ENCODE measurements around the gene ALG1.
"Not testable (repeated sequence)": the region's sequence is repeated elsewhere in the genome, so short reads cannot be mapped to it uniquely, and the experiment has no call there.

ALG1 gene, protein sequence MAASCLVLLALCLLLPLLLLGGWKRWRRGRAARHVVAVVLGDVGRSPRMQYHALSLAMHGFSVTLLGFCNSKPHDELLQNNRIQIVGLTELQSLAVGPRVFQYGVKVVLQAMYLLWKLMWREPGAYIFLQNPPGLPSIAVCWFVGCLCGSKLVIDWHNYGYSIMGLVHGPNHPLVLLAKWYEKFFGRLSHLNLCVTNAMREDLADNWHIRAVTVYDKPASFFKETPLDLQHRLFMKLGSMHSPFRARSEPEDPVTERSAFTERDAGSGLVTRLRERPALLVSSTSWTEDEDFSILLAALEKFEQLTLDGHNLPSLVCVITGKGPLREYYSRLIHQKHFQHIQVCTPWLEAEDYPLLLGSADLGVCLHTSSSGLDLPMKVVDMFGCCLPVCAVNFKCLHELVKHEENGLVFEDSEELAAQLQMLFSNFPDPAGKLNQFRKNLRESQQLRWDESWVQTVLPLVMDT

DNA sequence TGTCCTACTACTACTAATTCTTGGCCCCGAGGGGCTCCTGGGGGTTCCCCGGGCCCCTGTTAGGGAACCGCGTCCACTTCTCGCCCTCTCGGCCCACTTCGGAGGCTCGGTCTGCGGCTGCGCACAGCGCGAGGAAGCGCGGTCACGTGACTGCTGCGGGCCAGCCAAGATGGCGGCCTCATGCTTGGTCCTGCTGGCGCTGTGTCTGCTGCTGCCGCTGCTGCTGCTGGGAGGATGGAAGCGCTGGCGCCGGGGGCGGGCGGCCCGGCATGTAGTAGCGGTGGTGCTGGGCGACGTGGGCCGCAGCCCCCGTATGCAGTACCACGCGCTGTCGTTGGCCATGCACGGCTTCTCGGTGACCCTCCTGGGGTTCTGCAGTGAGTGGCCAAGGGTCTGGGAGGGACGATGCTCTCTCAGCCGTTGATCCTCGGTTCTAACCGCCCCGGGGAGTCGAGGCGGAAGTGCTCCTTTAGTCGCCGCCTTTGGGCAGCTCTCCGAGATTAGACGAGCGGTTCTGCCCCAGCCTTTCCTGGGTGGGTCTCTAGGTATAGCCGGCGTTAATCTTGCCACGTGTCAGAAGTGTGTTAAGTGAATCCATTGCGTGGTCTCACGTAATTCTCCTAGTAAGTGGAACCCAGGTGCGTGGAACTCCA, at the start of gene ALG1:
Gene ALG1 (plus strand): TSS at position 163 of the 653 bp plus-strand sequence. CDS start 7 bp downstream, at position 170.
- no peak for FAIRE-seq

DNA sequence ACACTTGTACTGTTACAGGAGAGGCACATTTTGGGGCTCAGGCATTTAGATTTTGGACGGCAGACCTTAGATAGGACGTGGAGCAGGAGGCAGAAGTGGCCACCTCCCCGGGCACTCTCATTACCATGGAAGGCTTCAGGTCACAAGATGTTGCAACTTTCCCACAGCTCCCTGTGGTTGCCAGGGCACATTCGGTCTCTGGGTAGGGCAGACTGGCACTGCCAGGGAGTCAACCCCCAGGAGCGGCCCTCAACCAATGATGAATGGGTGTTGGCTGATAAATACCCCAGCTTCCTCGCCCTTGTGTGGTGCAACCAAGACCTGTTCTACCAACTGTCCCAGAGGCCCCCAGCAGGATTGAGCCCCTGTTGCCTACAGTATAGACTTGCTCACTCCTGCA, 49.1 kb upstream of the ALG1 start:
- no peak for FAIRE-seq

DNA sequence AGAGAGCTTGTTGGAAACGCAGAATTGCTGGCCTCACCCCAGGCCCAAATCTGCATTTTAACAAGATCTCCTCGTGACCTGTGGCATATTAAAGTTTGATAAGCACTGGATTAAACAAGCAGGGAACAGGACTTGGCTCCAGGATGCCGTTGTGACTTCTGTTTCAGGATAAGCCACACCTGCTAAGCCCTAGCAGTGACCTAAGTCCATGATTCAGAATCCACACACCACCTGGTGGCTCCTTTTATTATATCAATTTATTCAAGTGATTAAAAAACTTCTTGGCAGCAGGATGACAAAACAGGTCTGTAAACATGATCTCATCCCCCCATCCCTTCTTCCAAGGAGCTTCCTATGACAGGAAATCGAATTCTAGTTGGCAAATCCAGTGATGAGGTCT, 47.0 kb upstream of the ALG1 start:
- no peak for FAIRE-seq

DNA sequence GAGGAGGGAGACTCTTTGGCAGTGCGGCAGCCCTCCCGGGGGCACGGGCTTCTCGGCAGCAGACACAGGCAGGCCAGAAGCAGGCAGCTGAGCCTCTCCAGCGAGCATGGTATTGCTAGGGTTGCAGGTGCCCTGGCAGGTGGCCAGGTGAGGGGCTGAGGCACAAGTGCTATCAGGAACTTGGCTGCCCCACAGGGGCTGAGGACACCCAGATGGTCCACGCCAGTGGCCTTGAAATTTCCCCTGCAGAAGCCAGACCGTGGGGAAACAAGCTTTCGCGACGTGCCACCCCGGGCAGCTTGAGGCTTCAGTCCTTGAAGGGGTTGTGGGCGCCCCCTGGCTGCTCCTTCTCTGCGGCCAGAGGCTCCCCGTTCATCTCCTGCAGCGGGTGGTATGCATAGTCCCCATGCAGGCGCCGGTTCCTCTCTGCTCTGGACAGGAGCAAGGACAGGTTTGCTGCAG, 46.4 kb upstream of the ALG1 start:
- no peak for FAIRE-seq

DNA sequence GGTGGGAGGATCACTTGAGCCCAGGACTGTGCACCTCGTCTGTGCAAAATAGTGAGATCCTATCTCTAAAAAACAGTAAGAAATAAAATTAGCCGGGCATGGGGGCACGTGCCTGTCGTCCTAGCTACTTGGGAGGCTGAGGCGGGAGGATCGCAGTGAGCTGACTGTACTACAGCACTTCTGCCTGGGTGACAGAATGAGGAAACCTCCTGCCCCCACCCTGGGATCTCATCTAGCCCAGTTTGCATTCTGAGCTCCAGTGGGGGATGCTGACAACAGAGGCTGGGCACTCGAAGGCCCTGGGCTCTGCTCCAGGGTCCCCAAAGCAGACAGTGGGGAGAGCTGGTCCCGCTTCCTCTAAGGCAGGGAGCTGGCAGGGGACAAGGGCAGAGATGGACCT, 45.0 kb upstream of the ALG1 start:
- no peak for FAIRE-seq

DNA sequence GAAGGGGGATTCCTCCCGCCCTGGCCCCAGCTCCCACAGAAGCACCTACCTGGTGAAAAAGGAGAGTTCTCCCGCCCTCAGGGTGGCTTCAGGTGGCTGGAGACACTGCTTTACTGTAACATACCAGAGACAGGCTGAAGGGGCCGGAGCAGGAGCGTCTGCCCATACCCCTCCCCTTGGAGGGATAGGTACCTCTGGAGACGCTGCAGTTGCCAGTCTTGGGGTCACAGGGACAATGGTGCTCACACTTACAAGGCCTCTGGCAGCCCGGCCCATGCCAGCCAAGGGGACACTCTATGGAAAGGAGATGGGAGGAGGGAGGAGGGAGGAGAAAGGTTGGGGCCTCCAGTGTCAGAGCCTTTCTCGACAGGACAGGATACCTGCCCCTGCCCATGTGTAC, 44.6 kb upstream of the ALG1 start:
- no peak for FAIRE-seq

DNA sequence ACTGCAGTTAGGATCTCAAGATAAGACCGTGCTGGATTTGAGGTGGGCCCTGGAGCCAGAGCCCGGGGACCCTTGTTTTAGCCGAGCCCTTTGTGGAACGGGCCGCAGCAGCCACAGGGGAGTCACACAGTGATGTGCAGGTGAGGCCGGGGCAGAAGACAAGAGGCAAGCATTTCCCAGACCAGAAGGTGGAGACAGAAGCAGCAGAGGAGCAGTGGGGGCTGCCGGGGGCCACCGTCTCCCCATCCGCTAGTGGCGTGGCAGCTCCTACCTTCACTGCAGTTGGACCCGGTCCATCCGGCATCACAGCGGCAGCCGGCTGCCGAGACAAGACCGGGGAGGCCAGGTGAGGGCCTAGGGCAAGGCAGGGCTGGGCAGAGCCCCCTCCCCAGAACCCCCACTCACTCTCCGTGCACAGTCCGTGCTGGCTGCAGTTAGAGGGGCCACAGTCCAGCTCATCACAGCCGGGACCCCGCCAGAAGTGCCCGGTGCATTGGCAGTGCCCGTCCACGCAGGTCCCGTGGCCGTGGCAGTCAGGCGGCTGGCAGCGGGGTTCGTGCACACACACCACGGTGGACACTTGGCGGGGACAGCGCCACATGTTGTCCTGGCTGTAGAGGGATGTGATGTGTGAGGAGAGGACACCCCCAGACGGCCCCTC, 43.9 kb upstream of the ALG1 start:
- no peak for FAIRE-seq

DNA sequence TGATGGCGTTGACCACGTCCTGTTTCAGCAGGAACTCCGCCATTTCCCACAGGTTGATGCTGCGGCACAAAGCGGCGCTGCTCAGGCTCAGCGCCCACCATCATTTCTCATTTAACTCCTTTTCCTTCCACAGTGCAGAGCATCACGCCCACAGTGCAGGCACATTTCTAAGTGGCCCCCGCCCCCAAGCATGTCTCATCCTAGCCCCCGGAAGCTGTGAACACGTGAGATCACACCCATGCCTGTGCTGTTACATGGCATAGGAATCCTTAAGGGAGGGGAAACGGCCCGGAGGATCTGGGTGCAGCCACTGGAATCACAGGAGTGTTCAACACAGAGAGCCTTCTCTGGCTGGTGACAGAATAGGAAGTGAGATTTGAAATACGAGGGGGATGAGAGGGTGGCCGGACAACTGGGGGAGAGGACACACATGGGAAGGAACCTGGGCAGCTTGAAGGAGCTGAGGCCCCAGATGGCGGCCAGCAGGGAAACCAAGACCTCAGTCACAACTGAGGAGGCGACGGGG, 42.6 kb upstream of the ALG1 start:
- no peak for FAIRE-seq

DNA sequence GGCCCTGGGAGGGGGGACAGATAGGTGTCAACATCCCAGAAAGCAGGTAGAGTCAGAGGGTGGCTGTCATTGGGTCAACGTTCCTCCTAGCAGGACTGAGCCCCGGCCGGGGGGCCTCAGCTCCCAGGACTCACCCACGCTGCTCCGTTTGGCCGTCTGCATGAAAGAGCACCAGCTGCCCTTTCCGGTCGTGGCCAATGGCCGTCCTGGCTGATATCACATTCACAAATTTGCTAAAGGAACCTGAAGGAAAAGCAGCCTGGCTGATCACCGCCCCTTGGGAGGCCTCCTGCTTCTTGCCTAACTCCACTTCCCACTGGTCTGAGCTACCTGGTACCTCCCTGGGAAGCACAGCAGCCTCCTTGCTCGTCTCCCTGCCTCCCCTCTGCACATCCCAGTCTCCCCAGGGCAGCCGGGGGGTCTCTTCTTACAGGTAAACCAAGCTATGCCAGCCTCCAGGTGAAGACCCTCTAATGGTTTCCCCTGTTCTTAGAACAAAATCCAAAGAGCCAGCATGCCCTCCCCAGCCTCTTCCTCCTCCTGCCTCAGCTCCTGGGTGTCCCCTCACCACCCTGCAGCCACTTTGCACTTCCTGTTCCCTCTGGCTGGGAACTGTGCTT, 41.3 kb upstream of the ALG1 start:
- FAIRE-seq = no peak

DNA sequence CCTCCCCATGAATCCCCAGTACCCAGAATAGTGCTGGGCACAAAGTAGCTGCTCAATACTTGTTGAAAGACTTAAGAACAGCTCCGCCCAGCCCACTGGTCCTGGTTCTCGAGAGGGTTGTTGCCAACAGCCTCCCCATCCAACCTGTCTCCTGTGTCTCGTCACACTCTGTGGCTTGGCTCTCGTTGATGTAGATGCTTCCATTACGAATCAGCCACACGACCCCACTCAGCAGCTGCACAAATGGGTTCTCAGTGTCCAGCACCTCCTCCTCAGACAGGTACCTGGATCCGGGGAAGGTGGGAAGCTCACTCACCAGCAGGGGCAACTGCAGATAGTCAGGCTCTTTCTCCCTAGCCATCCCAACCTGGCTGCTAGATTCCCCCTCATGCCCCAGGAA, 40.0 kb upstream of the ALG1 start:
- no peak for FAIRE-seq

DNA sequence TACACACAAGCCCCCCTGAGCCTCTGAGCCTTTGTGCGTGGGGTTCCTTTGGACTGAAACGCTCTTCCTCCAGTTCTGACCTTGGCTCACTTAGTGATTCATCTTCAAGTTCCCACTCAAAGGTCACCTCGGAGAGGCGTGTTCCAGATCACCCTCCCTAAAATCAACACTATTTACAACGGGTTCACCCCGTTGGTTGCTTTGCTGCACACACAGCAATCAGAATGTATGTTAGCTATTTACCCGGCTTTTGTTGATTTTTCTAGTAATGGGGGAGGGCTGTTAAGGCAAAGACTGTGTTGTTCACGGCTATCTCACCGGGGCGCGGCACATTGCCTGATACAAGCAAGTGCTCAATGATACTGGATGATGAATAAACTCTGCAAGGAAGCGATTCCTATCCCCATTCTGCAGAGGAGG, 38.9 kb upstream of the ALG1 start:
- FAIRE-seq = no peak

DNA sequence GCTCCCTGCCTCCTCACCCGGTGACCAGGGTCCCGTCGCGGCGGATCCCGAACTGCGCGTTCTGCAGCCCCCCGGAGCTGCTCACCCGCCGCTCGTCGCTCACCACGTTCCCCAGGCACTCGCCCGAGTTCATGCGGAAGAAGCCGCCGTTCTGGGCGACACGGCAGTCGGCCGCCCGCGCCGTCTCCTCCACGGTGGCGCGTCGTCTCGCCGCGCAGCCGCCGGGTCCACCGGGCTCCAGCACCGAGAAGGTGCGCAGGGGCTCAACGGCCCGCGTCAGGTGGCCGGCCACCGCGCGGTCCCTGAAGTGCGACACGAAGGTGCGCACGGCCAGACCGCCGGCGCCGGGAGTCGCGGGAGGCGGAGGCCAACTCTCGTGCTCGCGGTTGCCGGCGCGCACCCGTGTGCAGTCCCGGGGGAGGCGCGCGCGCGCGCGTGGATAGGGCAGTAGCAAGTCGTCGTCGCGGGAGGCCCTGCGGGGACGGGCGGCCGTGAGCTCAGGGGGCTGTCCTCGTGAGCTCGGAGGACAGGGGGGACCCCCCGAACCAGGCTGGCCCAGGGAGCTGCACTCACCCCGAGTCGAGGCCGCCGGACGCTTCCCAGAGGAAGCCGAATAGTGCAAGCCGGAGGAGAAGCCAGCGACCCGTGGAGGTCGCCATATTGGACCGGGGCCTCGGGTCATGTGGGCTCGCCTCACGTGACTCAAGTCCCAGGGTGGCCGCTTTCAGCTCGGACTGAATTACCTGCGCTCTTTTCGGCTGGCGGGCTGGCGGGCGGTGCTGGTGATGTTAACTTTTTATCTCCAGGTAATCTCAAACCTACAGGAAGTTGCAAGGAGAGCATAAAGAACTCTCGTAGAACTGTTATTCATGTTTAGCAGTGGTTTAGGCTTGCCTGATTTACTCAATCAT, 38.1 kb upstream of the ALG1 start, which contains the start of gene NAGPA:
Gene NAGPA (minus strand): TSS at position 680 of the 911 bp plus-strand sequence. CDS start 21 bp downstream, at position 659.
- FAIRE-seq = no peak

DNA sequence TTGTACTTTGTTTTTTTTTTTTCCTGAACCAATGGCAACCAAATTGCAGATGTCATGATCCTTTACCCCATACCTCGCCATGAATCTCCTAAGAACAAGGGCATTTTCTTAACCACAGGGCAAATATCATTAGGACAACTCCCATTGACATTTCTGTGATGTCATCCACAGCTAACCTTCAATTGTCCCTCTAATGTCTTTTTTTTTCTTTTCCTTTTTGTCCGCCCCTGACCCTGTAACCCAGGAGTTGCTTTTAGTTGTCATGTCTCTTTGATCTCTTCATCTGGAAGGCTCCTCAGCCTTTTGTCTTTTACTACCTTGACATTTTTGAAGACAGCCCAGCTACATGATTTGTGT, 37.5 kb upstream of the ALG1 start:
- no peak for FAIRE-seq

DNA sequence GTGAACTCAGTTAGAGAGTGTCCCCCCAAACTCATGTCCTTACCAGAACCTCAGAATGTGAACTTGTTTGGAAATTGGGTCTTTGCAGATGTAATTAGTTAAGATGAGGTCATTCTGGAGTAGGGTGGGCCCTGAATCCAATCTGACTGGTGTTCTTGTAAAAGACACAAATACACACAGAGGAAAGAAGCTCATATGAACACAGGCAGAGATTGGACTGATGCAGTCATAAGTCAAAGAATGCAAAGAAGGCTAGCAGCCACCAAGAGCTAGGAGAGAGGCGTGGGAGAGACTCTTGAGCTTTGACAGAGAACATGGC, 35.8 kb upstream of the ALG1 start:
- FAIRE-seq = no peak

DNA sequence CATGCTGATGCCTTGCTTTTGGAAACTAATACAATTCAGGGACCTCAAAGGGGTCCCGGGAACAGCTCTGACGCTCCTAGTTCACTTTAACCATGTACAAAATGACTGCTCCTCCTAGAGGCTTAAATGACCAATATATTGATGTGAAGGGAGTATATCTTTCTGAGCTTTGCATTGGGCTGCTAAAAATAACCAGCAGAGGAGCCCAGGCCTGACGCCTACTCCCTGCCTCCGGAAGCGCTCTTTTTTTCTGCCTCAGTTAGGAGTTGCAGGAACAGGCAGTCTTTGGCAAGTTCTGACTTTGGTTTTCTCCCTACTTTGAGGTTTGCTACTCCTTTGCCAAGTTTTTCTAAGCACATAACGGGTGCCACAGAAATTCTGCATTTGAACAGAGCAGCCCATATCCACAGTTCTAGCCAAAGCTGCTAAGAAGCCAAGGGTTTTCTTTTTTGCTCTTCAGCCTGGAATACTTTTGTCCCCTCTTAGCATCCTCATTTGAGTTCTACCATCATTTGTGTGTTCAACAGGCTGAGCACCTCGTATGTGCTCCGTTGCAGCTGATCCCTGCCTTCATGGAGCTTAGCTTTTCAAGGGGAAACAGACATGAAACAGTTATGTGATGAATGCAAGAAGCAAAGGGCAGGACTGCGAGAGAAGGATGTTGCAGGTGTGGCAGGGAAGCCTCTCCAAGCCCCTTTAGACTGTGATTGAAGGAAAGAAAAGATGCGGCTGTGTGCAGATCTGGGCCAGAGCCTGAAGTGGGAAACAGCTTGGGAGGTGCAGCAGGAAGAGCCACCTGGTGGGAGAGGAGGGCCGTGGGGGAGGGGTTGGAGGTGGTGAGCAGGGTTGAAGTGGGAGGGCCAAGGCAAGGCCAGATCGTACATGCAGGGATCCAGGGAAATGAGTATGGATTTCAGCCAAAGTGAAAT, 35.2 kb upstream of the ALG1 start:
- FAIRE-seq = no peak

DNA sequence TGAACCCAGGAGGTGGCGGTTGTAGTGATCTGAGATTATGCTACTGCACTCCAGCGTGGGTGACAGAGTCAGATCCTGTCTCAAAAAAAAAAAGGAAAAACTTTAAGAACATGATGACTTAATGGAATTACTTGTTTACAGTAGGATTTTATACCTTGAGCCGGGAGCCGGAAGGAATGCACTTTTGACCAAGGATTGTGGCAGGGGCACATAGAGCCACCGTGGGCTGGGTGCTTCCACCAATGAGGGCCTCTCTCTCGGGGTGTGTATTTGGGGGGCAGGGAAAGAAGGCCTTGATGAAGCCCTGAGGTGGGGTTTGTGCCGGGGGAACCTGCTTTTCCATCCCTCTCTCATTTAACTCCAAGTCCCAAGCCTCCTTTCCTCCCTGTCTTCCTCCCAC, 31.2 kb upstream of the ALG1 start:
- FAIRE-seq = no peak

DNA sequence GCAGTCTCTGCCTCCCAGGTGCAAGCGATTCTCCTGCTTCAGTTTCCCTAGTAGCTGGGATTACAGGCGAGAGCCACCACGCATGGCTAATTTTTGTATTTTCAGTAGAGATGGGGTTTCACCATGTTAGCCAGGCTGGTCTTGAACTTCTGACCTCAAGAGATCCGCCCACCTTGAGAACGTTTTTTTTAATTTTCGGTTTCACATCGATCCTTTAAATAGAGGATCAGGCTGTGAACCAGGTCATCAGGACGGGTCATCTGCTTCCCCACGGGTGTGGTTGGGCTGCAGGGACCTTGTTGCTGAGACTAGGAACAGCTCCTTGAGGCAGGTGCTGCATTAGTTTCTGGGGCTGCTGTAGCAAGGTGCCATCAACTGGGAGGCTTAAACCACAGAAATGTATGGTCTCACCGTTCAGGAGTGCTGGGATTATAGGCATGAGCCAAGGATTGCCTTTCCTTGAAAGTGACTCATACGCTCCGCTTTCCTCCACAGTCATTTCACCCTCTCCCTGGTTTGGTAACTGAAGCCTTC, 30.0 kb upstream of the ALG1 start:
- no peak for FAIRE-seq

DNA sequence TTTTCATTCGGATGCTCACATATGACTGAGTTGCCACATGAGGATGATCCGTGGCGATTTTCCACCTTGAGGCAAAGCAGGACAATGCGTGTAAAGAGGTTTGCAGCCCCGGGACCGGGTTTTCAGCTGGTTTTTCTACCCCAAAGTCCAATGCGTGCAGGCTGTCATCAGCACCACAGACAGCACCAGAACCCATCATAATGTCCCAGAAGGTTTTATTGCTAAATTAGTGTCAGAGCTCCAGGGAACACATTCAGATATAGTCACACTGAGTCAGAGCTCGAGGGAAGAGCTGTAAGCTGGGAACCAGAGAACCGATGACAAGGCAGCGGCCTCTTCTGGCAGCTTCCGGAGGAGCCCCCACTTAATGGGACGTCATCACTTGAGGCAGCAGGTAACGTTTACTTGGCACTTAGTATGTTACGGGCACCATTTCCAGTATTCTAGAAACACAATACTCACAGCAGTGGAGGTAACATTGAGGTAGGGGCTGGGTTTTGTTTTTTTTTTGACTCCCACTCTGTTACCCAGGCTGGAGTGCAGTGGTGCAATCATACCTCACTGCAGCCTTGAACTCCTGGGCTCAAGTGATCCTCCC, 29.0 kb upstream of the ALG1 start:
- no peak for FAIRE-seq

DNA sequence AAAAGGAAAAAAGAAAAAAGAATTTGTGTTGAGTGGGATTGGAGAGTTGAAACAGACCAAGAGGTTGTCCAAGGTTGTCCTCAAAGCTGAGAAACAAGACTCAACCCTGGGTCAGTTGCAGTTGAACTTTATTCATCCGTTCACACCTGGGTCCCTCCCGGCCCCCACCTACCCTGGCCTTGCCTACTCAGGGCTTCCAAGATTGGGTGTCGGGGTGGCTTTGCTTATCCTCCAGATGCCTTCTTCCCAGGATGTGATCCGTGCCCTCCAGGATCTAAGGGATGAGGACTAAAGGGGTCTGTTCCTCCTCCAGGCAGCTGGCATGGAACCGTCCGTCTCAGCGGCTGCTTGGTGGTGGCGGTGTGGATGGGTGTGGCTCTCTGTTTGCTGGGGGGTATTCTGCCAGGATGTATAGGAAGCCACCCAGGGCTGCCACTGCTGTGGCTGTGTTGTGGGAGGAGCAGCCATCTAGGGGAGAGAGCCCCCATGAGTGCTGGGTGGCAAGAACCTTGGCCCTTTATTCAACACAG, 27.6 kb upstream of the ALG1 start:
- FAIRE-seq = no peak

DNA sequence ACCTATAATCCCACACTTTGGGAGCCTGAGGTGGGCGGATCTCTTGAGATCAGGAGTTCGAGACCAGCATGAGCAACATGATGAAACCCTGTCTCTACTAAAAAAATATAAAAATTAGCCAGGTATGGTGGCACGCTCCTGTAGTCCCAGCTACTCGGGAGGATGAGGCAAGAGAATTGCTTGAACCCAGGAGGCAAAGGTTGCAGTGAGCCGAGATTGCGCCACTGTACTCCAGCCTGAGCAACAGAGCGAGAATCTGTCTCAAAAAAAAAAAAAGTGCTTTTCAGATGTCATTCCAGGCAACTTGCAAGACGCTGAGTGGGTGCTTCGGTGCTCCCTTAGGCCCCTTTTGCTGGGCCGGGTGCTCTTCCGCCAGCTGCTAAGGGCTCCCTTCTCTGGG, 27.1 kb upstream of the ALG1 start:
- FAIRE-seq = not testable (repeated sequence)
